ENCODE results near the gene MPPED2.

- TF ChIP-seq CREB1 (IDR thresholded peaks at IDR 0.05; ENCODE audit: low read depth), result no peak
- TF ChIP-seq NFIC (IDR thresholded peaks at IDR 0.05), result no peak
- no peak for TF ChIP-seq EP300 (IDR thresholded peaks at IDR 0.05; ENCODE audit: borderline replicate concordance)
These were observed 180.8 kb downstream of the MPPED2 start for GRCh38 chr11:30405385-30405784.

All from Ishikawa (cell line).